LNCaP clone FGC (cell line): Measurements from ENCODE around the gene MXD3.
A peak's percentile ranks its signal among the peaks of the same experiment; 100 is the strongest.
"Not testable (repeated sequence)": the region's sequence is repeated elsewhere in the genome, so short reads cannot be mapped to it uniquely, and the experiment has no call there.

Experiments used
- DNase-seq: peaks from one replicate; pipeline ENCODE4 v3.0.0-alpha.2; 2011; ENCODE audit warnings: low read depth
- H3K4me3 ChIP-seq: 2 replicates; pipeline ENCODE4 v1.5.1; 2011; ENCODE audit warnings: mild to moderate bottlenecking, low read depth, low read length, control low read depth
- TF ChIP-seq, protein P1 (sequence below): IDR thresholded peaks from 2 replicates; pipeline ENCODE4 v1.5.1; 2012; ENCODE audit warnings: mild to moderate bottlenecking; ENCODE audit not compliant: control insufficient read depth, insufficient read depth; ENCODE audit errors: extremely low read depth

MXD3 gene

DNA sequence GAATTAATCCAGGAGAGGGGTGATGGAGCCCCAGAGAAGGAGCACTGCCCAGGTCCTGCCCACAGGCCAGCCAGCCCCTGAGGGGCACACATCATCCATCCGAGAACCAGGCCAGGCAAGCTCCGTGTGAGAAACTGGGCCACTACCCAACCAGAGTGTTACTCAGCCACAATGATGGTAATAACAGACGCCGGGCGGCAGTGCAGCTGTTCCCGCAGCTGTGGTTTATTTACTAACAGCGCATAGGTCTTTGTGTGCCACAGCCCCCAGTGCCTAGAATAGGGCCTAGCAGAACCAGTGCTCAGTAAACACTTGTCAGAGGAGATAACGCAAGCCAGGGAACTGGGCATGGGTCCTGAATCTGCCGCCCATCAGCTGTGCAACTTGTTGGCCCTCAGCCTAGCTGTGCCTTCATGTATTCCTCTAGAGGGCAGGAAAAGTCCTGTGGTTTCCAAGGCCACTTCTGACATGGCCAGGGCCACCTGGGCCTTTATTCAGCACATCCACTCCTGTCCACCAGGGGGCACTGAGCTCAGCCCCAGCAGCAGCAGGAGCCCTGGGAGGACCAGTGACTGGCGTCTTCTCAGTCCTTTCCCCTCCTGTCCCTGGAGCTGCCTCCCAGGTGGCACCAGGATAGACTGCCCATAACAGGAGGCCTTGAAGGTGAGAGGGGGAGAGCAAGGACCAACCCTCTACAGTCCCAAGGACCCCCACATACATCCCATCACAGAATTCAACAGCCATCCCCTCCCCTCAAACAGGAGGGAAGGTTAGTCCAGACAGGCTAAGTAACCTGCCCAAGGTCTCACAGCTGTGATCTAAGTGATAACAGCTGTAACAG lies 2.1 kb downstream of the MXD3 start:
- no peak overlapping the region; the same call in 1 of the 2 replicates for H3K4me3 ChIP-seq
- peak; percentile 73 for DNase-seq
- TF ChIP-seq, protein P1, sequence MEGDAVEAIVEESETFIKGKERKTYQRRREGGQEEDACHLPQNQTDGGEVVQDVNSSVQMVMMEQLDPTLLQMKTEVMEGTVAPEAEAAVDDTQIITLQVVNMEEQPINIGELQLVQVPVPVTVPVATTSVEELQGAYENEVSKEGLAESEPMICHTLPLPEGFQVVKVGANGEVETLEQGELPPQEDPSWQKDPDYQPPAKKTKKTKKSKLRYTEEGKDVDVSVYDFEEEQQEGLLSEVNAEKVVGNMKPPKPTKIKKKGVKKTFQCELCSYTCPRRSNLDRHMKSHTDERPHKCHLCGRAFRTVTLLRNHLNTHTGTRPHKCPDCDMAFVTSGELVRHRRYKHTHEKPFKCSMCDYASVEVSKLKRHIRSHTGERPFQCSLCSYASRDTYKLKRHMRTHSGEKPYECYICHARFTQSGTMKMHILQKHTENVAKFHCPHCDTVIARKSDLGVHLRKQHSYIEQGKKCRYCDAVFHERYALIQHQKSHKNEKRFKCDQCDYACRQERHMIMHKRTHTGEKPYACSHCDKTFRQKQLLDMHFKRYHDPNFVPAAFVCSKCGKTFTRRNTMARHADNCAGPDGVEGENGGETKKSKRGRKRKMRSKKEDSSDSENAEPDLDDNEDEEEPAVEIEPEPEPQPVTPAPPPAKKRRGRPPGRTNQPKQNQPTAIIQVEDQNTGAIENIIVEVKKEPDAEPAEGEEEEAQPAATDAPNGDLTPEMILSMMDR = peak; percentile 97

DNA sequence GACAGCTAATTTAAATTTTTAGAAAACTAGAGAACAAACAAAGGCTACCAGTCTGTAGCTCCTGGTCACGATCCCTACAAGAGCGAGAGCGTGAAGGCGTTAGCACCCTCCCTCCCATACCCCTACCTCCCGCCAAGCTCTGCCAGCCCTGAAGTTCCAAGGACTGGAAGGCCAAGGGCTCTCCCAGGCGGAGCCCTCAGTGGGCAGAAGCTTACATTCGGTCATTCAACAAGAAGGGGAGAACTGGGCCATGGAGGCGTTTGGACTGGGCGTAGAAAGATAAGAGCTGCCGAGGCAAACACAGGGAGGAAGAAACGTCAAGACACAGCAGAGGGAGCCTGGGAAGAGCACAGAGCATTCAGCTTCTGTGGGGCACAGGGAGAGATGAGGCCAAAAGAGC lies 3.0 kb downstream of the MXD3 start:
- no peak for DNase-seq
- TF ChIP-seq, protein P1 = no peak
- H3K4me3 ChIP-seq = no peak overlapping the region

DNA sequence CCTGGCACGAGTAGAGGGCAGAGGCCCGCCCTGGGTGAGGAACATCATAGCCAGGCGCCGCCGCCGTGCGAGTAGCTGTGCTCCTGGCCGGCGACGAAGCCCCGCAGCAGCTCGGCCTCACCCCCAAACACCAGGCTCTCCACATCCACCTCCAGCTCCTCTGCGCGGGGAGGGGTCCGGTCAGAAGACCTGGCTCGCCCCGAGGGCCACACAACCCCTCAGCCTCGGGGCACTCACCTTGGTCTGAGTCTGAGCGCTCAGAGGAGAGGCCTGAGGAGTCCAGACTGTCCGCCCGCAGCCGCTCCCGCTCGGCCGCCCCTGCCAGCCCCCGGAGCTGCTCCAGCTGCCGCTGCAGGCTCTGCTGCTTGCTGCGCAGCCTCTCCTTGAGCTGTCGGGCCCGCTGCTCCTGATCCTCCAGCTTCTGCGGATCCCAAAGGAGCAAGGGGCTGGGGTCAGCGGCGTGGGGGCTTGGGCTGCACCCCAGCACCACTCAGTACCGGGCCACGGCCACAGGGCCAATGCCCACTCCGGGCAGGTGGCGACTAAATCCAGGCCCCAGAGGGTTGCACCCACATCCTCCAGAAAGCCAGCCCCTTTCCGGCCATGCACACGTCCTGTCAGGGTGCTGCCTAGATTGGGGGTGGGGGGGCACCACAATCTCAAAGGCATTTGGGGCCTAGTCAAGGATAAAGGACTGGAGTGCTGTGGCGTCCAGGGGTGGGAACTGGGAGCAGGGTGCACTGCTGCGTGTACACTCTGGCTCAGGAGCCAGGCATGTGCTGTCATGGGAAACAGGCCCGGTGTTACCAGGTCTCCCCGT lies 3.9 kb downstream of the MXD3 start:
- TF ChIP-seq, protein P1 = no peak
- DNase-seq = no peak
- H3K4me3 ChIP-seq = no peak overlapping the region

DNA sequence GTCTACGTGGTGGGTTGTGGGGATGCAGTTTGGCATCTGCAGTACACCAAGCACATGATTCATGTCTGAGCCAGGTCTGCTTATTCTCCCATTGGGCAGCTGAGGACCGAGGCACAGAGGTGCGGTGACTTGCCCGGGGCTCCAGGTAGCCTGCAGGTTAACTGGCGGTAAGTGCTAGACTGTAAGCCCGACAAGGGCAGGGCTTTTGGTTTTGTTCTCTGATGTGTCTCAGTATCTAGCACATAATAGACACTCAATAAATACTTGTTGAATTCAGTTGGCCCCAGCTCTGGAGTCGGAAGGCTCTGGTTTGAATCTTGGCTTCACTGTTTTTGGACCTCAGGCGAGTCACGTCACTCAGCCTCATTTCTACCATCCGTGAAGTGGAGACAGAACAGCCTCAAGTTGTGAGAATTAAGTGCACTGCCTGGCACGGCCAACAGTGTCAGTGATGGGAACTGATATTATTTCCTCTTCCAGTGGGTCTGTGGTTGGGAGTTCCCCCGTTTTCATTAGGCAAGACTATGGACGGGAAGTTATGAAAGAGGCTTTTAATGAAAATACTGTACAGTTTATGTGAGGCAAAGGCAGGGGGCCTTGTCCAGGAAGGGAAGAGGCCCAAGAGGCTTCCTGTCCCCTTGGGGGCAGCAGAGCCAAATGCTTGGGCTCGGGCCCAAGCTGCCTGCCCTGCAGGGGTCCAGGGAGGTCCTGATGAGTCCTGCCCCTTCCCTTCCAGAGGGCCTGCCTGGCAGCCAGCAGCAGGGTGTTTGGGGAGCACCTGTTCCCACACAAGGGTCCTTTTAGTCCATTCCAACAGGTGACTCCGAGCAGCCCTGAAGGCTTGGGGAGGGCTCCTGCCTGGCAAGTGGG lies 4.8 kb downstream of the MXD3 start:
- no peak for DNase-seq
- H3K4me3 ChIP-seq = no peak overlapping the region
- TF ChIP-seq, protein P1 = no peak

DNA sequence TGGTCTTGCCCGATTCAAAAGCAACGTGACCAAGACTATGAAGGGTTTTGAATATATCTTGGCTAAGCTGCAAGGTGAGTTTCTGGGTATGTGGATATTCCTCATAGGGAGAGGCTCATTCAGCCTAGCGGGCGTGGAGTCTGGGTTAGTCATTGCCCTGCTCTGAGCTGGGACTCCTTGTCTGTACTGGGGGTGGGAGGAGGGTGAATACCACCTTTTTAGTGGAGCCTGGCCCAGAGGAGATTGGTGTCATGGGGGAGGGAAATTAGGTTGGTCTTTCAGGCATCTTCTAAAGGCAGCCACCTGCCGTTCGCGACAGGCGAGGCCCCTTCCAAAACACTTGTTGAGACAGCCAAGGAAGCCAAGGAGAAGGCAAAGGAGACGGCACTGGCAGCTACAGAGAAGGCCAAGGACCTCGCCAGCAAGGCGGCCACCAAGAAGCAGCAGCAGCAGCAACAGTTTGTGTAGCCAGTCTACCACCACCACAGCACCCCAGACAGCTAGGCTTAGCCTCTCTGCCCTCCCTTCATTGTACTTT lies 5.5 kb downstream of the MXD3 start:
- H3K4me3 ChIP-seq, DNase-seq: not testable (repeated sequence)

DNA sequence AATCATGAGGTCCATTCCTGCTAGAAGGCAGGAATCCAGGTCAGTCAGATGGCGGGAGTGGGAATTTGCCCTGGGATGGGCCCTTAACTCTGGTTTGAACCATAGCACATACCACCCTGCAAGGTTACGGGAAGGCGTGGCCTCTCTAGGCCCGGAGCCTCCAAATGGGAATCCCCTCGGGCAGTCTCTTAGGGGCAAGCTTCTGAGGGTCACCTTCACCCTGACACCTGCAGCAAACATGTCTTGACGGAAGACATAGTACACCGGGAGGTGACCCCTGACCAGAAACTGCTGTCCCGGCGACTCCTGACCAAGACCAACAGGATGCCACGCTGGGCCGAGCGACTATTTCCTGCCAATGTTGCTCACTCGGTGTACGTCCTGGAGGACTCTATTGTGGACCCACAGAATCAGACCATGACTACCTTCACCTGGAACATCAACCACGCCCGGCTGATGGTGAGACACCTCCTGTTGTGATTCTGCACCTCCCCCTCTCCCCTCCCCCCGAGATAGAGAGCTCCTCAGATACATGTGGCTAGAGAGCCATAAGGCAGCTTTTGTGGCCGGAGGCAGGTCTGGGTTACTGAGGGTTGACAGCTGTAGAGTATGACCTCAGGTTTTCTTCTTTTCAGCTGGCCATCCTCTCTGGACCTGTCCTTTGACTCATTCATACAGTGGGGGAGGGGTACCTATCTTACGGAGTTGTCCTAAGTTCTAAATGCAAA lies 7.1 kb downstream of the MXD3 start:
- TF ChIP-seq, protein P1 = no peak
- DNase-seq = no peak
- peak overlapping the region; percentile 91 for H3K4me3 ChIP-seq
